HCT116 (cell line): ENCODE data around the gene CNTNAP5. TPM values are rescaled to one million over a fixed set of nuclear protein-coding genes. Genes with fewer than 3 reads are reported as not detected.

Experiments used
- ATAC-seq: fragments of 200-7000 bp; cut with Tn5 transposase; 2 replicates; pipeline ENCODE4 v1.9.1; 2020; ENCODE audit warnings: mild to moderate bottlenecking, moderate library complexity
- BruUV-seq: library from RNA; stranded (reverse); fragments of 400-500 nt; replicated peaks from 2 replicates; lab custom pipeline; 2021; lab: Mats Ljungman, UMichigan
- CTCF ChIA-PET: fragments of 300-600 bp; sonication (Branson Sonifier 250); formaldehyde crosslinking; loops from one replicate; lab custom pipeline; 2021; ENCODE audit warnings: antibody characterized with exemption; lab: Charles Lee
- POLR2A ChIA-PET: fragments of 300-600, 350-600 bp; sonication (Branson Sonifier 250); formaldehyde crosslinking; loops from one replicate; lab custom pipeline; 2021; ENCODE audit warnings: antibody characterized with exemption; lab: Charles Lee
- RAD21 ChIA-PET, 2 experiments: fragments of 300-600 bp; sonication (Branson Sonifier 250); formaldehyde crosslinking; loops; one replicate each; lab custom pipeline; 2023; ENCODE audit warnings: low total read pairs in 2 of 2; ENCODE audit not compliant: uncharacterized antibody in 2 of 2, unreplicated experiment in 2 of 2, low non-redundant PET in 1 of 2; lab: Charles Lee
- DNase-seq: peaks from one replicate; pipeline ENCODE4 v3.0.0-alpha.2; 2010; ENCODE audit warnings: low read depth, low spot score
- H2AFZ ChIP-seq: fragments of 200-600 bp; shearing (Covaris generic), sonication (generic); 2 replicates; pipeline ENCODE4 v1.6.1; 2017; ENCODE audit warnings: low read depth, mixed run types, mixed read lengths, antibody characterized with exemption, low read length; ENCODE audit not compliant: poor library complexity, severe bottlenecking
- H3K27ac ChIP-seq: 2 replicates; pipeline ENCODE4 v1.5.1; 2012; ENCODE audit warnings: low read depth, low read length
- H3K27me3 ChIP-seq: fragments of 200-600 bp; sonication (generic); 2 replicates; pipeline ENCODE4 v1.6.1; 2016; ENCODE audit warnings: mixed run types, low read length, mixed read lengths; ENCODE audit not compliant: insufficient read depth
- H3K36me3 ChIP-seq, 2 experiments: fragments of 200-500 bp in 1 of 2; fragments of 200-600 bp in 1 of 2; sonication (Bioruptor generic) in 1 of 2; sonication (generic) in 1 of 2; 2 replicates each; pipeline versions ENCODE4 v1.5.1 to v1.6.1; 2014 to 2016; ENCODE audit warnings: low read length in 2 of 2, inconsistent platforms in 1 of 2, mixed read lengths in 1 of 2, mixed run types in 1 of 2; ENCODE audit not compliant: insufficient read depth in 2 of 2, control insufficient read depth in 1 of 2
- H3K4me1 ChIP-seq, 2 experiments: fragments of 200-600 bp in 1 of 2; sonication (generic) in 1 of 2; 2 replicates each; pipeline versions ENCODE4 v1.5.1 to v1.6.1; 2012 to 2017; ENCODE audit warnings: low read length in 2 of 2, inconsistent platforms in 1 of 2, mild to moderate bottlenecking in 1 of 2, mixed read lengths in 1 of 2, mixed run types in 1 of 2, moderate library complexity in 1 of 2; ENCODE audit not compliant: insufficient read depth in 2 of 2, control insufficient read depth in 1 of 2
- H3K4me2 ChIP-seq: fragments of 200-600 bp; sonication (generic); 2 replicates; pipeline ENCODE4 v1.6.1; 2017; ENCODE audit warnings: mixed run types, low read length, mixed read lengths
- H3K4me3 ChIP-seq, 2 experiments: fragments of 200-600 bp in 1 of 2; sonication (generic) in 1 of 2; replicated peaks in 1 of 2; 2 replicates each; pipeline ENCODE4 v1.5.1; 2011 to 2016; ENCODE audit warnings: low read length in 2 of 2, control low read depth in 1 of 2, low read depth in 1 of 2, mild to moderate bottlenecking in 1 of 2, mixed read lengths in 1 of 2, mixed run types in 1 of 2
- H3K79me2 ChIP-seq: fragments of 200-600 bp; sonication (generic); 2 replicates; pipeline ENCODE4 v1.6.1; 2017; ENCODE audit warnings: mild to moderate bottlenecking, mixed run types, low read length, moderate library complexity, mixed read lengths; ENCODE audit not compliant: insufficient read depth
- H3K9ac ChIP-seq: fragments of 200-600 bp; sonication (generic); 2 replicates; pipeline ENCODE4 v1.6.1; 2016; ENCODE audit warnings: low read length, mixed read lengths
- H3K9me2 ChIP-seq: fragments of 200-600 bp; sonication (generic), shearing (Covaris generic); 2 replicates; pipeline ENCODE4 v1.6.1; 2017; ENCODE audit warnings: mixed run types, mild to moderate bottlenecking, moderate library complexity; ENCODE audit not compliant: insufficient read depth
- H3K9me3 ChIP-seq, 2 experiments: fragments of 200-500 bp in 1 of 2; fragments of 200-600 bp in 1 of 2; sonication (Bioruptor generic) in 1 of 2; sonication (generic) in 1 of 2; 2 replicates each; pipeline ENCODE4 v1.6.1; 2014 to 2017; ENCODE audit warnings: low read length in 2 of 2, mixed read lengths in 2 of 2, inconsistent platforms in 1 of 2, low read depth in 1 of 2, mild to moderate bottlenecking in 1 of 2, mixed run types in 1 of 2, moderate library complexity in 1 of 2; ENCODE audit not compliant: control insufficient read depth in 1 of 2, insufficient read depth in 1 of 2
- H4K20me1 ChIP-seq: fragments of 200-600 bp; sonication (generic), shearing (Covaris generic); 2 replicates; pipeline ENCODE4 v1.6.1; 2017; ENCODE audit warnings: mixed run types, mild to moderate bottlenecking, moderate library complexity; ENCODE audit not compliant: insufficient read depth
- CTCF ChIP-seq, 3 experiments: fragments of 200-600 bp in 1 of 3; sonication (generic) in 1 of 3; IDR thresholded peaks in 2 of 3; conservative IDR thresholded peaks in 1 of 3; 2 replicates each; pipeline ENCODE4 v1.5.1; 2012 to 2017; ENCODE audit warnings: low read depth in 2 of 3, low read length in 2 of 3, antibody characterized with exemption in 1 of 3, borderline replicate concordance in 1 of 3, control low read depth in 1 of 3, mild to moderate bottlenecking in 1 of 3, mixed read lengths in 1 of 3, mixed run types in 1 of 3, moderate library complexity in 1 of 3; ENCODE audit not compliant: insufficient read depth in 1 of 3
- FOSL1 ChIP-seq: IDR thresholded peaks from 2 replicates; pipeline ENCODE4 v1.6.1; 2012; ENCODE audit warnings: low read depth
- ZBTB33 ChIP-seq: IDR thresholded peaks from 2 replicates; pipeline ENCODE4 v1.6.1; 2011; ENCODE audit warnings: mild to moderate bottlenecking, low read length, moderate library complexity; ENCODE audit not compliant: insufficient replicate concordance; ENCODE audit errors: extremely low read depth
- ZFX ChIP-seq: fragments of 450-650 bp; IDR thresholded peaks from 2 replicates; pipeline ENCODE4 v1.6.1; 2017
- intact Hi-C: fragments of 100-400 bp; cut with micrococcal nuclease; formaldehyde crosslinking; loops from 2 replicates; pipeline ENCODE4 v1.10.0; 2022
- total RNA-seq: library from RNA; stranded (reverse); gene quantifications from one replicate; pipeline ENCODE4 v1.2.1, GENCODE V29; 2021; ENCODE audit not compliant: unreplicated experiment

CNTNAP5 gene
- total RNA-seq, 1 experiment from 2014 or later, result not detected

- POLR2A ChIA-PET, result no interaction called here
- CTCF ChIA-PET, result no interaction called here
Measured at GRCh38 chr2:124874219-124874618, 849.1 kb downstream of the CNTNAP5 start.

More at GRCh38 chr2:124874219-124874618, 849.1 kb downstream of the CNTNAP5 start:
- Histone ChIP-seq H2AFZ (no peak overlapping the region), H3K27ac (no peak overlapping the region), H3K9me3 (peaks cover 12 to 18% of the 10 kb centered on the region in 2 experiments; a peak in 2 of 4 replicates), H3K9ac (no peak overlapping the region), H3K4me1 (no peaks in the 10 kb centered on the region), H3K36me3 (no peaks in the 10 kb centered on the region), H4K20me1 (no peaks in the 10 kb centered on the region), H3K4me2 (no peak overlapping the region), H3K27me3 (no peaks in the 10 kb centered on the region), H3K9me2 (no peaks in the 10 kb centered on the region), H3K4me3 (no peak overlapping the region), H3K79me2 (no peaks in the 10 kb centered on the region)
- DNase-seq (no peak), ATAC-seq (no peak)
- BruUV-seq, result no TSS peak
- intact Hi-C loops, result no loop called here
- TF ChIP-seq CTCF (IDR thresholded peaks at IDR 0.05 in 2 of 3, conservative IDR thresholded peaks at IDR 0.05 in 1 of 3; ENCODE audit: borderline replicate concordance in 1 of 3, insufficient read depth in 1 of 3, low read depth in 2 of 3, low read length in 2 of 3) (no peak), FOSL1 (no peak), ZBTB33 (no peak), ZFX (no peak)
- RAD21 ChIA-PET, result no interaction called here
